HG02973 (cell line): Measurements from ENCODE around the gene WDR27.

Source experiments
- ATAC-seq: cut with Tn5 transposase; IDR thresholded peaks from one replicate; pipeline ENCODE4 v1.9.1; 2021; ENCODE audit warnings: moderate library complexity; ENCODE audit not compliant: unreplicated experiment

WDR27 gene

GRCh38 chr6:169568314-169569087 is 133.3 kb downstream of the WDR27 start:
- ATAC-seq, result no peak

GRCh38 chr6:169567819-169568218 is 134.0 kb downstream of the WDR27 start:
- ATAC-seq, result no peak

- no peak for ATAC-seq
Measured at GRCh38 chr6:169566961-169567750, 134.7 kb downstream of the WDR27 start.

GRCh38 chr6:169566319-169566718 is 135.5 kb downstream of the WDR27 start:
- no peak for ATAC-seq

GRCh38 chr6:169564453-169565240 is 137.2 kb downstream of the WDR27 start:
- no peak for ATAC-seq

- no peak for ATAC-seq
Measured at GRCh38 chr6:169561665-169562064, 140.2 kb downstream of the WDR27 start.

- ATAC-seq, result no peak
Measured at GRCh38 chr6:169559592-169559991, 142.2 kb downstream of the WDR27 start.

GRCh38 chr6:169558774-169559441 is 142.9 kb downstream of the WDR27 start:
- no peak for ATAC-seq

- ATAC-seq, result no peak
Measured at GRCh38 chr6:169558378-169558773, 143.5 kb downstream of the WDR27 start.

- ATAC-seq, result no peak
Measured at GRCh38 chr6:169557887-169558286, 143.9 kb downstream of the WDR27 start.

GRCh38 chr6:169556758-169557548 is 144.9 kb downstream of the WDR27 start:
- peak; percentile 100 for ATAC-seq

- ATAC-seq, result no peak
Measured at GRCh38 chr6:169555971-169556617, 145.7 kb downstream of the WDR27 start.

GRCh38 chr6:169545982-169546381 is 155.8 kb downstream of the WDR27 start:
- no peak for ATAC-seq

GRCh38 chr6:169543704-169544103 is 158.1 kb downstream of the WDR27 start:
- no peak for ATAC-seq

- no peak for ATAC-seq
Measured at GRCh38 chr6:169542491-169542890, 159.3 kb downstream of the WDR27 start.

GRCh38 chr6:169539176-169539897 is 162.5 kb downstream of the WDR27 start:
- no peak for ATAC-seq

GRCh38 chr6:169536446-169537170 is 165.2 kb downstream of the WDR27 start:
- ATAC-seq, result no peak

- no peak for ATAC-seq
Measured at GRCh38 chr6:169534039-169534421, 167.8 kb downstream of the WDR27 start.
